Motor neuron (in vitro differentiated cells): ENCODE data around the gene NCOA5. TPM values are rescaled to one million over a fixed set of nuclear protein-coding genes. Genes with fewer than 3 reads are reported as not detected.

Source experiments
- ATAC-seq, 8 experiments: fragments of 200-7000 bp; cut with Tn5 transposase; replicated peaks in 6 of 8; 2 replicates each; pipeline ENCODE4 v1.8.0; 2021; ENCODE audit warnings: mild to moderate bottlenecking in 8 of 8, moderate library complexity in 8 of 8
- H3K27ac ChIP-seq, 2 donors: fragments of 250-450 bp; sonication (Bioruptor Pico); 2 replicates each; pipeline ENCODE4 v1.9.0; 2021; ENCODE audit warnings: antibody characterized with exemption in 2 of 2, mild to moderate bottlenecking in 2 of 2, moderate library complexity in 1 of 2
- H3K4me1 ChIP-seq, 2 donors: fragments of 250-450 bp; sonication (Bioruptor Pico); replicated peaks in 1 of 2; 2 replicates each; pipeline ENCODE4 v1.6.1; 2021; ENCODE audit warnings: antibody characterized with exemption in 2 of 2, mild to moderate bottlenecking in 2 of 2, moderate library complexity in 1 of 2
- H3K4me3 ChIP-seq, 5 donors: fragments of 250-450 bp; sonication (Bioruptor Pico); 2 replicates each; pipeline ENCODE4 v1.9.0; 2021; ENCODE audit warnings: antibody characterized with exemption in 5 of 5, mild to moderate bottlenecking in 5 of 5, moderate library complexity in 4 of 5
- WGBS, 10 experiments: fragments of 450-650 bp; shearing (Covaris generic); methylation state at CpG; one replicate each; pipeline ENCODE4 v1.0.0; 2022; 5-methylcytosine and 5-hydroxymethylcytosine counted together
- in situ Hi-C, 9 experiments: fragments of 400-800 bp; cut with MboI; loops; one replicate each; pipeline ENCODE4 v1.15.0; 2021; ENCODE audit warnings: low sequenced_read_pairs in 9 of 9, low pct_unique_long_range_greater_than_20kb in 2 of 9; ENCODE audit not compliant: unreplicated experiment in 9 of 9
- total RNA-seq, 8 experiments: library from RNA; unstranded; fragments of 300-600 nt; gene quantifications; 2 replicates each; pipeline versions ENCODE4 v1.2.3 to v1.2.4, GENCODE V29; 2022

The NCOA5 gene
- total RNA-seq, 8 experiments from 2014 or later: 11.9 to 44.1 (median 18.3) TPM

DNA sequence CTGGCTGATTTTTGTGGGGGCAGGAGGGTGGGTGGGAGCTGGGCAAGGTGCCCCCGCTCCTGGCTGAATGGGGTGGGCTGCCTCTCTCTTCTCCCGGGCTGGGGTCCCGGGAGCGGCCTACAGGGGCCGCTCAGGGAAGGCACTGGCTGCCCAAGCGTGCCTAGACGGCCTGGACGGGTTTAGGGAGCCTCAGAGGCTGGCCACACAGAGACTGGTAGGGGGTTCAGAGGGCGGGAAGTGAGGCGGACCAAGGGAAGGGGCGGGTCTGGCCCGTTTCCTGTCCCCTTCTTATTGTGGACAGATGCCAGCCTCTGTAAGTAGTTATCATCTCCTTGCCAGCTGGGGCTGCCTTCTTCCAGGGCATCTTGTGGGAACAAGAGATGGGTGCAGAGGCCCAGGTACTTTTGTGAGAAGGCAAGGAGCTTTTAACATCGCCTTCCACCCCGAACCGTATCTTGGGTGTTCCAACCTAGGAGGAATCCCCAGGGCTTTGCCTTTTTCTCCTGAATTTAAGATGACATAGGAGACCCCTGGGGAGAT is 28.8 kb upstream of the NCOA5 start:
- Histone ChIP-seq H3K4me1 (peaks cover 0 to 4% of the 10 kb centered on the region in 2 donors), H3K4me3 (peak overlapping the region in 2 of 5 donors; percentile 17 to 21), H3K27ac (no peak overlapping the region)
- in situ Hi-C loops: no loop called here
- WGBS, 10 experiments: 45 to 100% (median 46%) methylated on average over 2 of the region's 15 CpGs; no CpG with 5 or more reads in 7 of the 10 experiments
- peak in 5 of 8 experiments; percentile 39 to 53 (median 44) for ATAC-seq

DNA sequence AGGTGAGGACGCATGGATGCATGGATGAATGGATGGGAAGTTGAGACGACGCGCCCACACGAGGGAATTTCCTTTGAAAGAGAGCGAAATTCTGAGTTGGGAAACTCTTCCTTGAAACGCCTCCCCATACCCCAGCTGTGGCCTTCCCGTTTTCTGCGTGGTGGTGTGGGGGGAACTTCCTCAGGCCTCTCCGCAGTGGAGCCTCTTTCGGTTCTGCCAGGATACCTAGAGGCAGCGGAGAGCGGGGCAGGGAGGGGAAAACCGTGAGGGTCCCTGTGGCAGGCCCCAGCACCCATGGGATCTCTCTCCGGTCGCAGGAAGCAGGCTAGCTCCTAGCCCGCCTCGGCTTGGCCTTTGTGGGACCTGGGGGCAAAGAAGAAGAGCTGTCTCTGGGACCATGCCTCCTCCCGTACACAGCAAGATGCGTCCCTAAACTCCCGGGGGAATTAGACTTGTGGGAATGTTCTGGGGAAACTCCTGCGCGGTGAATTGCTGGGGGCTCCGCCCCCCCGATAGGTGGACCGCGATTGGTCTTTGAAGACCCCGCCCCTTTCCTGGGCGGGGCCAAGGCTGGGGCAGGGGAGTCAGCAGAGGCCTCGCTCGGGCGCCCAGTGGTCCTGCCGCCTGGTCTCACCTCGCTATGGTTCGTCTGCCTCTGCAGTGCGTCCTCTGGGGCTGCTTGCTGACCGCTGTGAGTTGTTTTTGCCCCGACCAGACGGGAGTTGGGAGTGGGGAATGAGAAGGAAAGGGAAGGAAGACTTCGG is 28.1 kb upstream of the NCOA5 start, which contains the start of gene CD40:
CD40 (plus strand) TSS at position 611 of the 764 bp plus-strand sequence; CDS start at position 641, 30 bp downstream.
- H3K4me3 ChIP-seq: peak within 1 kb of the TSS in 3 of 5 donors; percentile 16 to 21 (median 17)
- no peak within 1 kb of the TSS for H3K27ac ChIP-seq
- in situ Hi-C loops: no loop called here
- 17 to 54% (median 39%) methylated on average over 4 to 12 of the region's 40 CpGs; no CpG with 5 or more reads in 4 of the 10 experiments for WGBS, 10 experiments
- peaks cover 0 to 4% of the 10 kb centered on the region in 2 donors for H3K4me1 ChIP-seq
- peak; percentile 23 to 98 (median 87) for ATAC-seq

DNA sequence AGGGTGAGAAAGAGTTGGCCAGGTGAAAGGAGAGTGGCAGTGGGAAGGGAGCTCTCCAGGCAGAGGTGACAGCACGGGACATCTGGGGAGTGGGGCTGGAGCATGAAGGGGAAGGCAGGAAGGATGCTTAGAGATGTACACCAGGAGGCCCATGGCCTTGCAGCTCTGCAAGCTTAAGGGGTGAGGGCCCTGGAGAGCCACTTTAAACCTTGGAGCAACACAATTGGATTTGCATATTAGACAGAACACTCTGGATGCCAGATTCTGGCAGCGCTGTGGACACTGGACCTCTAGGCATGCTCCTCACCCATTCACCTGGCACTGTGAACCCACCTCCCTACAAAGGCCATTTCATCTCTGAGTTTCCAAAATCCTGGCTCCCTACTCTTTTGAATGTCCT is 24.7 kb upstream of the NCOA5 start:
- 50 to 72% (median 55%) methylated on average over 2 of the region's 2 CpGs; no CpG with 5 or more reads in 6 of the 10 experiments for WGBS, 10 experiments
- in situ Hi-C loops: no loop called here

DNA sequence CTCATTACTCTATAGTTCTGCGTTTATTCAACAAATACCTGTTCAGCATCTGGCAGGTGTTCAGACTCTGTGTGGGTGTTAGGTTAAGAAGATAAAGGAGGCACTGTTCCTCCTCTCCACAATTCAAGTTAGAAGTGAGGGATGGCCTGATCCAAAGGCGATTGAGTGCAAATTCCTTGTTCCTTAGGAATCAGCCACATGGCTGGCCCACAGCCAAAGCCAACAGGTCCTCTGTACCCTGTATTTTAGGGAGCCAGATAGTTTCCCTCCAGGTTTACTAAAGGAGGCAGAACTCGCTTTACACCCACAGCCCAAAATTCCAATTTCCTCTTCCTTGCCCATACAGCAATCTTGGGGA is 23.3 kb upstream of the NCOA5 start:
- H3K27ac ChIP-seq: no peak overlapping the region
- 37 to 100% (median 53%) methylated on average over 1 to 2 of the region's 3 CpGs; no CpG with 5 or more reads in 5 of the 10 experiments for WGBS, 10 experiments
- in situ Hi-C loops: no loop called here
- no peak overlapping the region for H3K4me3 ChIP-seq
- peaks cover 4 to 6% of the 10 kb centered on the region in 2 donors for H3K4me1 ChIP-seq
- no peak for ATAC-seq

More for the DNA sequence above, 24.7 kb upstream of the NCOA5 start:
- no peak for ATAC-seq
- peaks cover 0 to 4% of the 10 kb centered on the region in 2 donors for H3K4me1 ChIP-seq
- H3K27ac ChIP-seq: no peak overlapping the region
- no peak overlapping the region for H3K4me3 ChIP-seq

DNA sequence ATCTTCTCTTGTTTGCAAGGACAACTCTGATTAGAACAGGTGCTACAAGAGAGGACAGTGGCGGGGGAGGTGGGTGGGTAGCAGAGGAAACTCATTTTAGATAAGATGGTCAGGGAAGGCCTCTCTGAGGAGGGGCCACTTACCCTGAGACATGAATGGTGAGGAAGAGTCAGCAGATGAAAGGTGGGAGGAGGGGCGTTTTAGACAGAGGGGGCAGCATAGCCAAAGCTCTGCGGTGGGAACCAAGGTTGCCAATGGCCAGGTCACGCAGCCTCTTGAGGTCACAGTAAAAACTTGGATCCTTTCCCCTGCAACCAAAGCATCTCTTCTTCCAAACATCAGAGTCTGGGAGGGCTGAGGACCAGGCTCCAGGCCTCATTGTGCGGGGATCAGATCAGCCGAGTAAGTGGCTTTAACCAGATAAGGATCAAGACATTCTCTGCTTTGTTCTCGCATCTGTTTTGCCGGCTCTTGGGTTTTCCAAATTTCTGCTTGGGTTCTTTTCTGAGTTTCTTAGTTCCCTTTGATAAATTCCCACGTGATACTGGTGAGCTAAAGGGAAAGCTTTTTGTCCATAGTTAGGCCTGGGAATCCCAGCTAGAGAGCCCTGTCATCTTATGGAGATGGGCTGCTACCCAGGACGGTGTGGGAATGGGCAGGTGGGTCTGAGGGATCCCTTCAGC is 22.8 kb upstream of the NCOA5 start:
- no peak for ATAC-seq
- H3K4me1 ChIP-seq: peaks cover 0 to 6% of the 10 kb centered on the region in 2 donors
- 0 to 80% (median 53%) methylated on average over 1 to 8 of the region's 10 CpGs; no CpG with 5 or more reads in 4 of the 10 experiments for WGBS, 10 experiments
- no peak overlapping the region for H3K4me3 ChIP-seq
- no peak overlapping the region for H3K27ac ChIP-seq
- in situ Hi-C loops: no loop called here

DNA sequence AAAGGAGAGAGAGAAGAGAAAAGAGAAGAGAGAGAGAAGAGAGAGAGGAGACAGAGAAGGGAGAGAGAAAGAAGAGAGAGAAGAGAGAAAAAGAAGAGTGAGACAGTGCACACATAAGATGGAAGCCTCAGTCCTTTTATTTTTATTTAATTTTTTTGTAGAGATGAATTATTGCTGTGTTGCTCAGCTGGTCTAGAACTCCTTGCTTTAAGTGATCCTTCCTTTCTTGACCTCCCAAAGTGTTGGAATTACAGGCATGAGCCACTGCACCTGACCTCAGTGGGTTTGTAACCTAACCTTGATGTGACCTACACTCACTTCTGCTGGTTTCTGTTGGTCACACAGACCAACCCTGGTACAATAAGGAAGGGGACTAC is 22.1 kb upstream of the NCOA5 start:
- Histone ChIP-seq H3K27ac (no peak overlapping the region), H3K4me1 (peaks cover 0 to 6% of the 10 kb centered on the region in 2 donors), H3K4me3 (no peak overlapping the region)
- no peak for ATAC-seq
- in situ Hi-C loops: no loop called here

DNA sequence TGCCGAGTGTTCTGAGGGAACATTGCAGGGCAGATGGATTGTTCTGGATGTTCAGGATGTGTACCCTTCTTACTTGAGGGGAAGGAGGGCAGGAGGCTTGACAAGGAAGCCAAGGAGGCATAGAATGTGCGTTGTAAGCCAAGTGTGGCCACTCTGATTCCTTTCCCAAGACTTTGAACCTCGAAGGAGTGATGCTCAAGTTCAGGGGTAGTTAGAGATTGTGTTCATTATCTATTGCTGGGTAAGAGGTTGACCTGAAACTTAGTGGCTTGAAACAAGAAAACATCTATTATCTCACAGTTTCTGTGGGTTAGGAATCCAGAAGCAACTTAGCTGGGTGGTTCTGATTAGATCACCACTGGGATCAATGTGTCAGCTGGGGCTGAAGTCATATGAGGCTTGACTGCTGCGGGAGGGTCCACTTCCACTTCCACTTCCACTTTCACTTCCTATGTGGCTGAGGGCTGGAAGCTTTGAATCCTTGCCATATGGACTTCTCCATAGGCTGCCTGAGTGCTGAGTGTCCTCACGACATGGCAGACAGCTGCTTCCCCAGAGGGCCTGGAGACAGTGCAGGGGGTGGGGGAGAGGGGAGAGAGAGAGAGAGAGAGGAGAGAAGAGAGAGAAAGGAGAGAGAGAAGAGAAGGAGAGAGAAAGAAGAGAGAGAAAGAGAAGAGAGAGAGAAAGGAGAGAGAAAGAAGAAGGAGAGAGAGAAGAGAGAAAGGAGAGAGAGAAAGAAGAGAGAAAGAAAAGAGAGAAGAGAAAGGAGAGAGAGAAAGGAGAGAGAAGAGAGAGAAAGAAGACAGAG is 21.5 kb upstream of the NCOA5 start:
- Histone ChIP-seq H3K4me1 (peaks cover 0 to 6% of the 10 kb centered on the region in 2 donors), H3K4me3 (no peak overlapping the region), H3K27ac (no peak overlapping the region)
- in situ Hi-C loops: no loop called here
- ATAC-seq: peak in 5 of 8 experiments; percentile 23 to 99 (median 31)
- 0 to 72% (median 42%) methylated on average over 1 to 4 of the region's 5 CpGs for WGBS, 10 experiments

DNA sequence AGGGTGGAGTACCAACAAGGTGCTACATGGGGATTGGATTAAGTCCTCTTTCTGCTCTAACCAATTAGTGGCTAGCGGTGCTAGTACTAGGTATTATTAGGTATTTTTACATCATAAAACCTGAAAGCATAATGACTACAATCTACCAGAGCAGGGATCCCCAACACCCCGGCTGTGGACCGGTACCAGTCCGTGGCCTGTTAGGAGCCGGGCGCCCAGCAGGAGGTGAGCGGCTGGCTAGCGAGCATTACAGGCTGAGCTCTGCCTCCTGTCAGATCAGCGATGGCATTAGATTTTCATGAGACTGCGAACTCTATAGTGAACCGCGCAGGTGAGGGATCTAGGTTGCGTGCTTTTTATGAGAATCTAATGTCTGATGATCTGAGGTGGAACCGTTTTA is 19.2 kb upstream of the NCOA5 start:
- Histone ChIP-seq H3K4me1 (peaks cover 0 to 6% of the 10 kb centered on the region in 2 donors), H3K4me3 (no peak overlapping the region), H3K27ac (no peak overlapping the region)
- in situ Hi-C loops: no loop called here
- ATAC-seq: no peak
- 56 to 90% (median 82%) methylated on average over 2 to 13 of the region's 14 CpGs for WGBS, 10 experiments

DNA sequence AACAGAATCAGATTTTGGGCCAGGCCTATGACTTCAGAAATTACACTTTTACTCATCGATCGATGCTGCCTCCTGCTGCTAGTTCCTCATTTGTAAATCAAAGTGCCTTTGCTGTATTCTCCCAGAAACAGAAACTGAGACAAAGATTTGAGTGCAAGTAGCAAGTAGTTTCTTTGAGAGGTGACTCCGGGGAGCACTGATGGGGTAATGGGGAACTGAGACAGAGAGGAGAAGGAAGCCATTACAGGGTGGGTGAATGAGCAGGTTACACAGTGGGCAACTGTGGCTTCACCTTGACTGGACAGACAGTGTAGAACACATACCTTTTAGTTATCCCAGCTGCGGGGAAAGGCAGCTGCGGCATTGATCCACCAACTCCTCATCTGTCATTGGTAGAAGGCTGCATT is 18.7 kb upstream of the NCOA5 start:
- no peak for ATAC-seq
- WGBS, 10 experiments: 50 to 90% (median 62%) methylated on average over 1 to 5 of the region's 5 CpGs; no CpG with 5 or more reads in 2 of the 10 experiments
- Histone ChIP-seq H3K4me3 (no peak overlapping the region), H3K27ac (no peak overlapping the region), H3K4me1 (peaks cover 0 to 6% of the 10 kb centered on the region in 2 donors)
- in situ Hi-C loops: no loop called here

DNA sequence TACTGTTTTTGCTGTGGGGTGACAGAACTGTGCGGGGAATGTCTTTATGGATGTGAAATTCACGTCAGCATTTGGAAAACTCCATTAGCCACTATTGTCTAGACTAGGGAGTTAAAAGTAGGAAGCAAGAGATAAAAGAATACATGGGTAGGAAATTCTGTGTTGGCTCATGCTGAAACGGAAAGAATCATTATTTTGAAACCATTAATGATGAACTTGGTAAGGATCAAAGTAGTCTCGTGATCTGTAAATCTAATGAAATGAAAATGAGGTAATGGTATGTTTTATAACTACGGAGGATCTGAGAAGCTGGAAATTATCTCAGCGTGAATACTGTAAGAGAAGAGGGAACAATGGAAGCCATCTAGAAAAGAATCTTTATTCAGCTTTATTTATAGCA is 17.3 kb upstream of the NCOA5 start:
- H3K27ac ChIP-seq: no peak overlapping the region
- H3K4me3 ChIP-seq: no peak overlapping the region
- in situ Hi-C loops: no loop called here
- no peak for ATAC-seq
- WGBS, 10 experiments: 7 to 79% (median 63%) methylated on average over 3 to 6 of the region's 6 CpGs
- H3K4me1 ChIP-seq: peaks cover 0 to 6% of the 10 kb centered on the region in 2 donors

DNA sequence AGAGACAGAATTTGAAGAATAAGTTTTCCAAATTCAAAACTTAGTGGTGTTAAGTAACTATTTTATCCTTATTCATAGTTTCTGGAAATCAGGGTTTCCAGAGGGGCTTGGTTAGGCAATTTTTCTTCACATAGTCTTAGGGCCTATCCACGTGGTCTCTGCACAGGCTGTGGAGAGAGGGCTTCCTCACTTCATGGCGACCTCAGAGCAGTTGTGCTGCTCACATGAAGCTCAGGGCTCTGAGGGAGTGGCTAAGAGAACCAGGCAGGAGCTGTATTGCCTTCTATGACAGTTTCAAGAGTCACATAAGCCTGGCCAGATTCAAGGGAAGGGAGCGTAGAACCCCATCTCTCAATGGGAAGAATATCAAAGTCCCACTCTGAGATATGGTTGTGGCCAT is 14.5 kb upstream of the NCOA5 start:
- 0 to 92% (median 40%) methylated on average over 1 to 3 of the region's 3 CpGs; no CpG with 5 or more reads in 3 of the 10 experiments for WGBS, 10 experiments
- no peak for ATAC-seq
- Histone ChIP-seq H3K27ac (no peak overlapping the region), H3K4me1 (peaks cover 0 to 6% of the 10 kb centered on the region in 2 donors), H3K4me3 (no peak overlapping the region)
- in situ Hi-C loops: no loop called here

DNA sequence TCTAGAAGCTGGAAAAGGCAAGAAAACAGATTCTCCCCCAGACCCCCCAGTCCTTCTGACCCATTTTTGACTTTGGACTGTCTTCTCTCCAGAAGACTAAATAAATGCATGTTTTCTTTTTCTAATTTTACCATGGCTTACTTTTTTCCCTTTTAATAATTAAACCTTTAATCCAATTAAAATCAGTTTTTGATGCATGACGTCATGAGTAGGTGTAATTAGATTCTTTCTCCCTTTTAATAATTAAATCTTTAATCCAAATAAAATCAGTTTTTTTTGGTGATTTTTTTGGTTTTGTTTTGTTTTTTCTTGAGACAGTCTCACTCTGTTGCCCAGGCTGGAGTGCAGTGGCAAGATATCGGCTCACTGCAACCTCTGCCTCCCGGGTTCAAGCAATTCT is 13.2 kb upstream of the NCOA5 start:
- H3K4me1 ChIP-seq: no peaks in the 10 kb centered on the region
- 3 to 89% (median 68%) methylated on average over 1 to 3 of the region's 3 CpGs for WGBS, 10 experiments
- H3K27ac ChIP-seq: no peak overlapping the region
- no peak overlapping the region for H3K4me3 ChIP-seq
- in situ Hi-C loops: no loop called here
- no peak for ATAC-seq
